Activated T-cell treated with anti-CD3 and anti-CD28 coated beads, Interleukin-2, amount 50 U/mL, for 72 hours (primary cell): ENCODE data around the gene LLPH. TPM values are rescaled to one million over a fixed set of nuclear protein-coding genes. Genes with fewer than 3 reads are reported as not detected.

Experiments used
- ATAC-seq, 2 donors: fragments of 150-1000 bp; cut with Tn5 transposase; replicated peaks in 1 of 2; 2 replicates each; pipeline ENCODE4 v1.10.0; 2021; ENCODE audit warnings: moderate library complexity in 2 of 2, mild to moderate bottlenecking in 1 of 2
- DNase-seq, 2 donors: peaks; one replicate each; pipeline ENCODE4 v3.0.0; 2021 to 2022; ENCODE audit warnings: mixed read lengths in 1 of 2
- H3K27ac Mint-ChIP-seq: one replicate; pipeline ENCODE4 v1.8.0; 2022; ENCODE audit warnings: mild to moderate bottlenecking, moderate library complexity, mixed read lengths
- H3K27me3 Mint-ChIP-seq: one replicate; pipeline ENCODE4 v1.8.0; 2022; ENCODE audit warnings: low read depth, mixed read lengths
- H3K36me3 Mint-ChIP-seq, 2 donors: one replicate each; pipeline ENCODE4 v1.8.0; 2022; ENCODE audit warnings: mixed read lengths in 2 of 2, mild to moderate bottlenecking in 1 of 2; ENCODE audit not compliant: insufficient read depth in 2 of 2
- H3K4me1 Mint-ChIP-seq: one replicate; pipeline ENCODE4 v1.8.0; 2022; ENCODE audit warnings: low read depth, mixed read lengths
- H3K4me3 Mint-ChIP-seq, 2 donors: one replicate each; pipeline ENCODE4 v1.8.0; 2022; ENCODE audit warnings: mild to moderate bottlenecking in 2 of 2, mixed read lengths in 2 of 2, moderate library complexity in 2 of 2
- H3K9me3 Mint-ChIP-seq, 2 donors: one replicate each; pipeline ENCODE4 v1.8.0; 2022; ENCODE audit warnings: mixed read lengths in 2 of 2
- total RNA-seq, 2 donors: library from RNA; stranded (reverse); gene quantifications; one replicate each; pipeline ENCODE4 v1.2.3, GENCODE V29; 2022

LLPH gene
- total RNA-seq, 2 donors from 2014 or later, result 22.4 to 23.1 TPM

GRCh38 chr12:66072566-66072965 is 58.0 kb downstream of the LLPH start:
- no peaks in the 10 kb centered on the region for H3K4me1 Mint-ChIP-seq
- ATAC-seq (no peak), DNase-seq (no peak)
- no peak overlapping the region for H3K4me3 Mint-ChIP-seq
- no peaks in the 10 kb centered on the region for H3K36me3 Mint-ChIP-seq
- no peaks in the 10 kb centered on the region for H3K27me3 Mint-ChIP-seq
- H3K27ac Mint-ChIP-seq, result no peak overlapping the region
- H3K9me3 Mint-ChIP-seq, result no peaks in the 10 kb centered on the region

GRCh38 chr12:66072135-66072534 is 58.4 kb downstream of the LLPH start:
- Mint-ChIP-seq H3K36me3 (no peaks in the 10 kb centered on the region), H3K27ac (no peak overlapping the region), H3K4me3 (no peak overlapping the region), H3K27me3 (peaks cover under 1% of the 10 kb centered on the region), H3K9me3 (no peaks in the 10 kb centered on the region), H3K4me1 (peaks cover under 1% of the 10 kb centered on the region)
- DNase-seq (no peak), ATAC-seq (no peak)

DNA sequence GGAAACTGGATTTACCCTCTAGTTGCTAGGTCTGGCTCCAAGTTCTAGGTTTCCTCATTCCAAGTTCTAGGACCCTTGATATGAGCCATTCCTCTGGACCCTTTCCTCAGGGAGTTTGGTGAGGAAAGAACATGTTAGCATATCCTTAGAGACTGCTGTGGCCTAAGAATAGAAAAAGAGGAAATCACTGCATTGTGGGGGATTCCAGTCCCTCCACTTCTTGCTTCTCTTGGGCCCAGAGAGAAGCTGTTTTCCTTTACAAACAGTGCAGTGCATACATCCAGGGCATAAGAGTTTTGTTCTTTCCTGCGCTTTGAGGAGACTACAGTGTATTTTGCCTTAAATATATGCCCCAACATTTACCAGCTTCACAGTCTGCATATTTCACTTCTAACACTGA is 59.0 kb downstream of the LLPH start:
- no peak for ATAC-seq
- Mint-ChIP-seq H3K9me3 (no peaks in the 10 kb centered on the region), H3K4me1 (peaks cover 6% of the 10 kb centered on the region), H3K27ac (no peak overlapping the region), H3K36me3 (no peaks in the 10 kb centered on the region), H3K4me3 (no peak overlapping the region), H3K27me3 (peaks cover 7% of the 10 kb centered on the region)
- no peak for DNase-seq

- no peak overlapping the region for H3K27ac Mint-ChIP-seq
- H3K4me3 Mint-ChIP-seq, result no peak overlapping the region
- H3K27me3 Mint-ChIP-seq, result peaks cover 15% of the 10 kb centered on the region
- H3K36me3 Mint-ChIP-seq, result no peaks in the 10 kb centered on the region
- H3K9me3 Mint-ChIP-seq, result no peaks in the 10 kb centered on the region
- DNase-seq (no peak), ATAC-seq (no peak)
- H3K4me1 Mint-ChIP-seq, result peaks cover 16% of the 10 kb centered on the region
These were observed 60.0 kb downstream of the LLPH start for GRCh38 chr12:66070378-66071120.

GRCh38 chr12:66066929-66067523 is 63.5 kb downstream of the LLPH start:
- ATAC-seq (no peak), DNase-seq (no peak)
- peaks cover 16% of the 10 kb centered on the region for H3K4me1 Mint-ChIP-seq
- no peaks in the 10 kb centered on the region for H3K36me3 Mint-ChIP-seq
- no peaks in the 10 kb centered on the region for H3K9me3 Mint-ChIP-seq
- H3K27ac Mint-ChIP-seq, result no peak overlapping the region
- peaks cover 30% of the 10 kb centered on the region for H3K27me3 Mint-ChIP-seq
- H3K4me3 Mint-ChIP-seq, result no peak overlapping the region

Other genes with a start within 250 kb of the LLPH start
- gene TMBIM4, start 39.2 kb upstream of the LLPH start, total RNA-seq, result 100 to 1,000 TPM in 1 of 2 donors, 10 to 100 TPM in 1; 88.7 to 101 TPM
- 1 to 10 TPM; 1.2 to 1.3 TPM for gene IRAK3, start 58.5 kb upstream of the LLPH start, total RNA-seq
- 10 to 100 TPM; 29.7 to 31.9 TPM for gene HELB, start 171.7 kb upstream of the LLPH start, total RNA-seq